Smooth muscle cell (in vitro differentiated cells): ENCODE data around the gene KAZN. TPM values are rescaled to one million over a fixed set of nuclear protein-coding genes. Genes with fewer than 3 reads are reported as not detected.

Experiments used
- DNase-seq: peaks from one replicate; lab custom pipeline; 2025; ENCODE audit not compliant: unreplicated experiment; lab: John Stamatoyannopoulos, UW
- H2AFZ ChIP-seq: fragments of 200-600 bp; sonication (generic); 2 replicates; pipeline ENCODE4 v1.6.0; 2016; ENCODE audit warnings: antibody characterized with exemption, low read depth, mild to moderate bottlenecking
- H3F3A ChIP-seq: fragments of 200-600 bp; sonication (generic); 2 replicates; pipeline ENCODE4 v1.6.0; 2017; ENCODE audit warnings: antibody characterized with exemption, low read depth
- H3K27ac ChIP-seq: fragments of 200-600 bp; sonication (generic); 2 replicates; pipeline ENCODE4 v1.5.1; 2016; ENCODE audit warnings: low read depth, mild to moderate bottlenecking
- H3K27me3 ChIP-seq: fragments of 200-600 bp; sonication (generic); 2 replicates; pipeline ENCODE4 v1.6.1; 2016; ENCODE audit warnings: low read depth, mild to moderate bottlenecking
- H3K36me3 ChIP-seq: fragments of 200-600 bp; sonication (generic); 2 replicates; pipeline ENCODE4 v1.5.1; 2016; ENCODE audit warnings: low read depth
- H3K4me1 ChIP-seq: fragments of 200-600 bp; sonication (generic); 2 replicates; pipeline ENCODE4 v1.5.1; 2016; ENCODE audit warnings: low read depth
- H3K4me2 ChIP-seq: fragments of 200-600 bp; sonication (generic); 2 replicates; pipeline ENCODE4 v1.6.0; 2016; ENCODE audit warnings: mild to moderate bottlenecking
- H3K4me3 ChIP-seq: fragments of 200-600 bp; sonication (generic); 2 replicates; pipeline ENCODE4 v1.5.1; 2016; ENCODE audit warnings: mild to moderate bottlenecking
- H3K79me2 ChIP-seq: fragments of 200-600 bp; sonication (generic); 2 replicates; pipeline ENCODE4 v1.6.0; 2016; ENCODE audit warnings: low read depth, mild to moderate bottlenecking
- H3K9ac ChIP-seq: fragments of 200-600 bp; sonication (generic); 2 replicates; pipeline ENCODE4 v1.6.0; 2016; ENCODE audit warnings: low read depth
- H3K9me3 ChIP-seq: fragments of 200-600 bp; sonication (generic); replicated peaks from 2 replicates; pipeline ENCODE4 v1.5.1; 2016; ENCODE audit warnings: low read depth
- H4K20me1 ChIP-seq: fragments of 200-600 bp; sonication (generic); 2 replicates; pipeline ENCODE4 v1.6.0; 2016; ENCODE audit warnings: low read depth
- WGBS: methylation state at CpG from one replicate; pipeline ENCODE4 v1.1.7; 2016; ENCODE audit warnings: low lambda C conversion rate; 5-methylcytosine and 5-hydroxymethylcytosine counted together
- polyA plus RNA-seq: library from polyadenylated mRNA; unstranded; fragments of >200 nt; fragmentation: Nextera tagmentation; extraction: Ambion mirVana; gene quantifications from 2 replicates; pipeline ENCODE4 v1.2.1, GENCODE V29; 2016
- total RNA-seq: library from RNA; depleted of rRNA; stranded (reverse); fragments of >200 nt; gene quantifications from 2 replicates; pipeline ENCODE4 v1.2.3, GENCODE V29; 2014
- TF ChIP-seq, protein P1 (sequence below): fragments of 200-600 bp; sonication (generic); IDR thresholded peaks from 2 replicates; pipeline ENCODE4 v1.5.1; 2017; ENCODE audit warnings: borderline replicate concordance, mild to moderate bottlenecking, antibody characterized with exemption; ENCODE audit not compliant: insufficient read depth, poor library complexity, severe bottlenecking

Gene KAZN
- total and polyA plus RNA-seq, 2 experiments from 2014 or later: 6.3 to 8.2 TPM

- peaks cover 5% of the 10 kb centered on the region for H3K4me1 ChIP-seq
Observed at GRCh38 chr1:15020943-15021745, 422.7 kb downstream of the KAZN start.

DNA sequence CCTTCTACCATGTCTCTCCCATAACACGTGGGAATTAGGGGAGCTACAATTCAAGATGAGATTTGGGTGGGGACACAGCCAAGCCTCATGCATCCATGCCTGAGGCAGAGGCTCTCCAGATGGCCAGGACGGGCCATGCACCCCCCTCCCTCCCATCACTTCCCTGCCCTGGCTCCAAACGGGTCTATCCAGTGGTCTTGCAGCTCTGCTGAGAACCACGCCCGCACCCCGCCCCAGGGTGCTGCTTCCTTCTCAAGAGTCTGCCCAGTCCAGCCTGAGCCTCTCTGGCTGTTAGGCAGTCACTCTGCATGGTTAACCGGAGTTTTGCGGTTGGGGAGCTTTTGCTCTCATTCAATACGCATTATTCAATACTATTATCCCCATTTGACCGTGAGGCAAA lies 423.6 kb downstream of the KAZN start:
- H3K9ac ChIP-seq: no peak overlapping the region
- no peak overlapping the region for H3K4me3 ChIP-seq
- DNase-seq: no peak
- no peak overlapping the region for H3K27ac ChIP-seq
- no peak overlapping the region for H3K4me2 ChIP-seq
- H3K36me3 ChIP-seq: no peaks in the 10 kb centered on the region
- no peaks in the 10 kb centered on the region for H3F3A ChIP-seq
- 88% methylated on average over 10 of the region's 10 CpGs for WGBS
- TF ChIP-seq, protein P1, sequence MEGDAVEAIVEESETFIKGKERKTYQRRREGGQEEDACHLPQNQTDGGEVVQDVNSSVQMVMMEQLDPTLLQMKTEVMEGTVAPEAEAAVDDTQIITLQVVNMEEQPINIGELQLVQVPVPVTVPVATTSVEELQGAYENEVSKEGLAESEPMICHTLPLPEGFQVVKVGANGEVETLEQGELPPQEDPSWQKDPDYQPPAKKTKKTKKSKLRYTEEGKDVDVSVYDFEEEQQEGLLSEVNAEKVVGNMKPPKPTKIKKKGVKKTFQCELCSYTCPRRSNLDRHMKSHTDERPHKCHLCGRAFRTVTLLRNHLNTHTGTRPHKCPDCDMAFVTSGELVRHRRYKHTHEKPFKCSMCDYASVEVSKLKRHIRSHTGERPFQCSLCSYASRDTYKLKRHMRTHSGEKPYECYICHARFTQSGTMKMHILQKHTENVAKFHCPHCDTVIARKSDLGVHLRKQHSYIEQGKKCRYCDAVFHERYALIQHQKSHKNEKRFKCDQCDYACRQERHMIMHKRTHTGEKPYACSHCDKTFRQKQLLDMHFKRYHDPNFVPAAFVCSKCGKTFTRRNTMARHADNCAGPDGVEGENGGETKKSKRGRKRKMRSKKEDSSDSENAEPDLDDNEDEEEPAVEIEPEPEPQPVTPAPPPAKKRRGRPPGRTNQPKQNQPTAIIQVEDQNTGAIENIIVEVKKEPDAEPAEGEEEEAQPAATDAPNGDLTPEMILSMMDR: no peak
- no peak overlapping the region for H2AFZ ChIP-seq
- no peaks in the 10 kb centered on the region for H3K79me2 ChIP-seq
- peaks cover 5% of the 10 kb centered on the region for H3K4me1 ChIP-seq
- H4K20me1 ChIP-seq: no peaks in the 10 kb centered on the region
- H3K27me3 ChIP-seq: no peaks in the 10 kb centered on the region
- H3K9me3 ChIP-seq: no peaks in the 10 kb centered on the region

More at GRCh38 chr1:15020943-15021745, 422.7 kb downstream of the KAZN start:
- no peak overlapping the region for H2AFZ ChIP-seq
- H3K79me2 ChIP-seq: no peaks in the 10 kb centered on the region
- no peak overlapping the region for H3K9ac ChIP-seq
- TF ChIP-seq, protein P1: no peak
- no peaks in the 10 kb centered on the region for H3K9me3 ChIP-seq
- no peak for DNase-seq
- no peaks in the 10 kb centered on the region for H3F3A ChIP-seq
- no peaks in the 10 kb centered on the region for H3K27me3 ChIP-seq
- no peak overlapping the region for H3K4me3 ChIP-seq
- WGBS: 63% methylated on average over 18 of the region's 18 CpGs
- H3K36me3 ChIP-seq: no peaks in the 10 kb centered on the region
- H3K4me2 ChIP-seq: no peak overlapping the region
- no peak overlapping the region for H3K27ac ChIP-seq
- no peaks in the 10 kb centered on the region for H4K20me1 ChIP-seq

DNA sequence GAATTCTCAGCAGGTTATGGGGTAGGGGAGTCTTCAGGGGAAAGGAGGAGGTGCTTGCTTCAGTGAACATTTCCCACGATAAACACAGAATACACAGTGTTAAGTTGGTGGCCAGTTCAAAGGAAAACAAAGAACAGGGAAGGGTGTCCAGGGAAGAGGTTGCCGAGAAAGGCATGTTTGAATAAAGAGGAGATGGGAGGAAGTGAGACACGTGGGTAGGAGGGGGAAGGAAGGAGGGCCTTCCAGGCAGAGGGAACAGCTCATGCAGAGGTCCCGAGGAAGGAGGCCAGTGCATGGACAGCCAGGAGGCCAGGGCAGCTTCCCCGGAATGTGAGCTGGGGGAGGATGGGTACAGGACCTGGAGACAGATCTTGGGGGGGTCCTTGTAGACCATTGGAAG lies 424.7 kb downstream of the KAZN start:
- Histone ChIP-seq H3K4me1 (peaks cover 11% of the 10 kb centered on the region), H3K4me2 (no peak overlapping the region), H3K27ac (no peak overlapping the region), H3K36me3 (no peaks in the 10 kb centered on the region), H3K27me3 (no peaks in the 10 kb centered on the region), H3K79me2 (no peaks in the 10 kb centered on the region), H3F3A (peaks cover 3% of the 10 kb centered on the region), H3K9me3 (no peaks in the 10 kb centered on the region), H2AFZ (no peak overlapping the region), H3K4me3 (no peak overlapping the region), H4K20me1 (no peaks in the 10 kb centered on the region), H3K9ac (no peak overlapping the region)
- TF ChIP-seq, protein P1: no peak
- no peak for DNase-seq
- 75% methylated on average over 5 of the region's 5 CpGs for WGBS

GRCh38 chr1:15023976-15024375 lies 425.5 kb downstream of the KAZN start:
- Histone ChIP-seq H2AFZ (no peak overlapping the region), H3K4me3 (no peak overlapping the region), H3K4me2 (no peak overlapping the region), H3K27ac (no peak overlapping the region), H4K20me1 (no peaks in the 10 kb centered on the region), H3K9me3 (no peaks in the 10 kb centered on the region), H3K79me2 (no peaks in the 10 kb centered on the region), H3F3A (peaks cover 8% of the 10 kb centered on the region), H3K4me1 (peaks cover 17% of the 10 kb centered on the region), H3K36me3 (no peaks in the 10 kb centered on the region), H3K27me3 (no peaks in the 10 kb centered on the region), H3K9ac (no peak overlapping the region)
- no peak for DNase-seq
- WGBS: 84% methylated on average over 8 of the region's 8 CpGs
- TF ChIP-seq, protein P1: no peak
